Sigmoid colon (tissue), 4 donors: ENCODE data around the gene DNAJC25.

ENCODE experiments used
- EP300 ChIP-seq, 4 donors: sonication (generic); formaldehyde crosslinking; IDR thresholded peaks; one replicate each; pipeline ENCODE4 v1.6.1; 2017; ENCODE audit warnings: antibody characterized with exemption in 4 of 4
- POLR2A ChIP-seq, 2 donors: fragments of 450-650 bp; IDR thresholded peaks; one replicate each; pipeline ENCODE4 v1.6.1; 2016; ENCODE audit warnings: antibody characterized with exemption in 2 of 2, mild to moderate bottlenecking in 2 of 2, moderate library complexity in 2 of 2
- TF ChIP-seq, protein P1 (sequence below), 4 experiments: fragments of 450-650 bp in 3 of 4; fragments of 200-600 bp in 1 of 4; IDR thresholded peaks; one replicate each; pipeline ENCODE4 v1.5.1; 2016 to 2019; ENCODE audit warnings: antibody characterized with exemption in 4 of 4, mild to moderate bottlenecking in 3 of 4, moderate library complexity in 2 of 4

DNA sequence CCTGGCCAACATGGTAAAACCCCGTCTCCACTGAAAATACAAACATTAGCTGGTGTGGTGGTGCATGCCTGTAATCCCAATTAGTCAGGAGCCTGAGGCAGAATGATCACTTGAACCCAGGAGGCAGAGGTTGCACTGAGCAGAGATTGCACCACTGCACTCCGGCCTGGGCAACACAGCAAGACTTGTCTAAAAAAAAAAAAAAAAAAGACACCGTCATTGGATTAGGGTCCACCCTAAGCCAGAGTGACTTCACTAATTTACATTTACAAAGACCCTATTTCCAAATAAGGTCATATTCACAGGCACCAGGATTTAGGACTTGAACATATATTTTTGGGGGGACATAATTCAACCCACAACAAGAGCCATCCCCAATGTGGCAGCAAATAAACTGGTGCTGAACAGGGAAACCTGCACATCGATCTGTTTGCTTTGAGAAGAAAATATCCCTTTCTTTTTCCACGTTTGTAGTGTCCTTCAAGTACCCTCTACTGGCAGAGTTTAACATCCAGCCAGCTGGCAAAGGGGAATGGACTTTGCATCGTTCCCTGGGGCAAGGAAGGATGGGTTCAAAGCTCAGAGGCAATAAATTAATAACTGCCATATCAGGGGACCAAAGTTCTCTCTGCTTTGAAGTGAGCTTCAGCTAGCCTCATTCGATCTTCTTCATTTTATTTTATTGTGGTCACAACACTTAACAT, 3.7 kb upstream of the DNAJC25 start:
- TF ChIP-seq EP300 (IDR thresholded peaks at IDR 0.05) (no peak), POLR2A (IDR thresholded peaks at IDR 0.05) (no peak)
- TF ChIP-seq, protein P1, sequence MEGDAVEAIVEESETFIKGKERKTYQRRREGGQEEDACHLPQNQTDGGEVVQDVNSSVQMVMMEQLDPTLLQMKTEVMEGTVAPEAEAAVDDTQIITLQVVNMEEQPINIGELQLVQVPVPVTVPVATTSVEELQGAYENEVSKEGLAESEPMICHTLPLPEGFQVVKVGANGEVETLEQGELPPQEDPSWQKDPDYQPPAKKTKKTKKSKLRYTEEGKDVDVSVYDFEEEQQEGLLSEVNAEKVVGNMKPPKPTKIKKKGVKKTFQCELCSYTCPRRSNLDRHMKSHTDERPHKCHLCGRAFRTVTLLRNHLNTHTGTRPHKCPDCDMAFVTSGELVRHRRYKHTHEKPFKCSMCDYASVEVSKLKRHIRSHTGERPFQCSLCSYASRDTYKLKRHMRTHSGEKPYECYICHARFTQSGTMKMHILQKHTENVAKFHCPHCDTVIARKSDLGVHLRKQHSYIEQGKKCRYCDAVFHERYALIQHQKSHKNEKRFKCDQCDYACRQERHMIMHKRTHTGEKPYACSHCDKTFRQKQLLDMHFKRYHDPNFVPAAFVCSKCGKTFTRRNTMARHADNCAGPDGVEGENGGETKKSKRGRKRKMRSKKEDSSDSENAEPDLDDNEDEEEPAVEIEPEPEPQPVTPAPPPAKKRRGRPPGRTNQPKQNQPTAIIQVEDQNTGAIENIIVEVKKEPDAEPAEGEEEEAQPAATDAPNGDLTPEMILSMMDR (IDR thresholded peaks at IDR 0.05): no peak
